IPS-15b (cell line): ENCODE measurements around the gene DNAJA1.
"Not testable (repeated sequence)": the region's sequence is repeated elsewhere in the genome, so short reads cannot be mapped to it uniquely, and the experiment has no call there.

Experiments
- H3K27me3 ChIP-seq: one replicate; pipeline ENCODE4 v1.6.1; 2013; ENCODE audit warnings: low read length; ENCODE audit not compliant: control insufficient read depth, insufficient read depth
- H3K36me3 ChIP-seq: one replicate; pipeline ENCODE4 v1.6.1; 2013; ENCODE audit warnings: low read length; ENCODE audit not compliant: control insufficient read depth, insufficient read depth
- H3K4me1 ChIP-seq: one replicate; pipeline ENCODE4 v1.6.1; 2013; ENCODE audit warnings: mild to moderate bottlenecking, low read length; ENCODE audit not compliant: control insufficient read depth, insufficient read depth
- H3K4me3 ChIP-seq: one replicate; pipeline ENCODE4 v1.5.1; 2013; ENCODE audit warnings: low read depth, low read length
- H3K9ac ChIP-seq: one replicate; pipeline ENCODE4 v1.6.1; 2013; ENCODE audit warnings: low read depth, mild to moderate bottlenecking, low read length
- H3K9me3 ChIP-seq: one replicate; pipeline ENCODE4 v1.6.1; 2013; ENCODE audit warnings: mild to moderate bottlenecking, low read length; ENCODE audit not compliant: control insufficient read depth, insufficient read depth

Gene DNAJA1

GRCh38 chr9:33024966-33025571 is at the start of gene DNAJA1:
Gene DNAJA1, plus strand, starts transcription at chr9:33025273. Its CDS starts 1,212 bp downstream, at chr9:33026485.
- Histone ChIP-seq H3K9me3 (no peaks in the 10 kb centered on the region), H3K27me3 (no peaks in the 10 kb centered on the region), H3K4me3 (peak within 1 kb of the TSS; percentile 98), H3K4me1 (peaks cover 4% of the 10 kb centered on the region), H3K36me3 (peaks cover 3% of the 10 kb centered on the region), H3K9ac (peak within 1 kb of the TSS; percentile 97)

GRCh38 chr9:32978051-32978450 is 47.0 kb upstream of the DNAJA1 start:
- no peaks in the 10 kb centered on the region for H3K9me3 ChIP-seq
- no peak overlapping the region for H3K4me3 ChIP-seq
- no peaks in the 10 kb centered on the region for H3K4me1 ChIP-seq
- no peaks in the 10 kb centered on the region for H3K27me3 ChIP-seq
- no peak overlapping the region for H3K9ac ChIP-seq
- peaks cover 4% of the 10 kb centered on the region for H3K36me3 ChIP-seq

GRCh38 chr9:32986971-32987370 is 38.1 kb upstream of the DNAJA1 start:
- Histone ChIP-seq H3K9me3 (no peaks in the 10 kb centered on the region), H3K9ac (no peak overlapping the region), H3K4me1 (no peaks in the 10 kb centered on the region), H3K36me3 (peaks cover 27% of the 10 kb centered on the region), H3K4me3 (no peak overlapping the region), H3K27me3 (no peaks in the 10 kb centered on the region)

GRCh38 chr9:32989660-32990059 is 35.4 kb upstream of the DNAJA1 start:
- Histone ChIP-seq H3K27me3 (no peaks in the 10 kb centered on the region), H3K36me3 (peaks cover 24% of the 10 kb centered on the region)

GRCh38 chr9:32991897-32992594 is 33.0 kb upstream of the DNAJA1 start:
- Histone ChIP-seq H3K27me3 (no peaks in the 10 kb centered on the region), H3K4me3 (no peak overlapping the region), H3K36me3 (peaks cover 9% of the 10 kb centered on the region), H3K4me1 (no peaks in the 10 kb centered on the region), H3K9ac (no peak overlapping the region), H3K9me3 (no peaks in the 10 kb centered on the region)

More at GRCh38 chr9:32989660-32990059, 35.4 kb upstream of the DNAJA1 start:
- Histone ChIP-seq H3K4me1 (no peaks in the 10 kb centered on the region), H3K9me3 (no peaks in the 10 kb centered on the region), H3K9ac (no peak overlapping the region), H3K4me3 (no peak overlapping the region)

GRCh38 chr9:32992595-32993238 is 32.4 kb upstream of the DNAJA1 start:
- Histone ChIP-seq H3K4me3 (no peak overlapping the region), H3K9ac (no peak overlapping the region), H3K36me3 (peaks cover 8% of the 10 kb centered on the region), H3K27me3 (no peaks in the 10 kb centered on the region), H3K9me3 (no peaks in the 10 kb centered on the region), H3K4me1 (no peaks in the 10 kb centered on the region)

GRCh38 chr9:33000682-33001055 is 24.4 kb upstream of the DNAJA1 start:
- peak overlapping the region; percentile 71 for H3K9ac ChIP-seq
- not testable (repeated sequence) for H3K27me3 ChIP-seq, H3K36me3 ChIP-seq, H3K4me1 ChIP-seq, H3K9me3 ChIP-seq
- H3K4me3 ChIP-seq: peak overlapping the region; percentile 89

- not testable (repeated sequence) for H3K9ac ChIP-seq, H3K9me3 ChIP-seq, H3K27me3 ChIP-seq, H3K4me3 ChIP-seq, H3K4me1 ChIP-seq, H3K36me3 ChIP-seq
Observed at GRCh38 chr9:33005335-33005734, 19.7 kb upstream of the DNAJA1 start.

GRCh38 chr9:33007755-33008154 is 17.3 kb upstream of the DNAJA1 start:
- Histone ChIP-seq H3K4me3 (no peak overlapping the region), H3K36me3 (no peaks in the 10 kb centered on the region), H3K9me3 (no peaks in the 10 kb centered on the region), H3K27me3 (no peaks in the 10 kb centered on the region), H3K4me1 (no peaks in the 10 kb centered on the region), H3K9ac (no peak overlapping the region)

- H3K9ac ChIP-seq: no peak overlapping the region
- no peak overlapping the region for H3K4me3 ChIP-seq
- no peaks in the 10 kb centered on the region for H3K27me3 ChIP-seq
- H3K9me3 ChIP-seq: no peaks in the 10 kb centered on the region
- H3K36me3 ChIP-seq: no peaks in the 10 kb centered on the region
- H3K4me1 ChIP-seq: peaks cover 11% of the 10 kb centered on the region
Observed at GRCh38 chr9:33011831-33012230, 13.2 kb upstream of the DNAJA1 start.

- Histone ChIP-seq H3K9me3 (no peaks in the 10 kb centered on the region), H3K27me3 (no peaks in the 10 kb centered on the region), H3K36me3 (no peaks in the 10 kb centered on the region)
Observed at GRCh38 chr9:33012328-33013069, 12.6 kb upstream of the DNAJA1 start.

More at GRCh38 chr9:33012328-33013069, 12.6 kb upstream of the DNAJA1 start:
- Histone ChIP-seq H3K4me1 (peaks cover 13% of the 10 kb centered on the region), H3K9ac (no peak overlapping the region), H3K4me3 (no peak overlapping the region)
